Measurements from ENCODE around the gene RBP5.
"Not testable (repeated sequence)": the region's sequence is repeated elsewhere in the genome, so short reads cannot be mapped to it uniquely, and the experiment has no call there.

Gene RBP5

DNA sequence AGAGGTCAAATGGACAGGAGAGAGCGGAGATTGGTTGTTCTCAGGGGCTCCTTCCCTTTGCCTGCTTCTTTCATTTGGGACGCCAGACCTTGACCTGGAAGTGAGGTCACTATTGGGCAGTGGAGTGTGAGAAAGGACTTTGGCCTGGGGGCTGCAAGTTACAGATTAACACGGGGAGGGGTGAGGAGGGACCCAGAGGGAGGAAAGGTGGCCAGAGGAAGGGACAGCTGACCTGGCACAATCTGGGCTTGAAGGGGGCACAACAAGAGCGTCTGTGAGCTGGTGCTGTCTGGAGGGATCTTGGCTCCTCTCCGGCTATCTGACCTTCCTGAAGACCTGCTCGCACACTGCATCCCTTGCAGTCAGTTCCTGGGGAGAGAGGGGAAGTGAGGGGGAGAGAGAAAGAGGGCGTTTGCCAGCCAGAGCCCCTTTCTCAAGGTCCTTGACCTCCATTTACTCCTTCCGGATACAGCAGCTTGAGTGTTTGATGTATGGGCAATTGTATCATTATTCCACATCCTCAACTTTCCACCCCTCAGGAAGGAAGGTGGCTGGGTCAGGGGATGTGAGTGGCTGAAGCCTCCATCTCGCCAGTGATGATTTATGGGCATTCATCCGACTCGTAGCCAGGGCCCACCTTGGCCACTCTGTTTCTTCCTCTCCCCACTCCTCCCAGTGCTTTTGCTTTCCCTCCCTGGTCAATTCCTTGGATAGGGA lies 4.7 kb downstream of the RBP5 start:
- no peak for DNase-seq (ENCODE audit: low read depth, low spot score)

DNA sequence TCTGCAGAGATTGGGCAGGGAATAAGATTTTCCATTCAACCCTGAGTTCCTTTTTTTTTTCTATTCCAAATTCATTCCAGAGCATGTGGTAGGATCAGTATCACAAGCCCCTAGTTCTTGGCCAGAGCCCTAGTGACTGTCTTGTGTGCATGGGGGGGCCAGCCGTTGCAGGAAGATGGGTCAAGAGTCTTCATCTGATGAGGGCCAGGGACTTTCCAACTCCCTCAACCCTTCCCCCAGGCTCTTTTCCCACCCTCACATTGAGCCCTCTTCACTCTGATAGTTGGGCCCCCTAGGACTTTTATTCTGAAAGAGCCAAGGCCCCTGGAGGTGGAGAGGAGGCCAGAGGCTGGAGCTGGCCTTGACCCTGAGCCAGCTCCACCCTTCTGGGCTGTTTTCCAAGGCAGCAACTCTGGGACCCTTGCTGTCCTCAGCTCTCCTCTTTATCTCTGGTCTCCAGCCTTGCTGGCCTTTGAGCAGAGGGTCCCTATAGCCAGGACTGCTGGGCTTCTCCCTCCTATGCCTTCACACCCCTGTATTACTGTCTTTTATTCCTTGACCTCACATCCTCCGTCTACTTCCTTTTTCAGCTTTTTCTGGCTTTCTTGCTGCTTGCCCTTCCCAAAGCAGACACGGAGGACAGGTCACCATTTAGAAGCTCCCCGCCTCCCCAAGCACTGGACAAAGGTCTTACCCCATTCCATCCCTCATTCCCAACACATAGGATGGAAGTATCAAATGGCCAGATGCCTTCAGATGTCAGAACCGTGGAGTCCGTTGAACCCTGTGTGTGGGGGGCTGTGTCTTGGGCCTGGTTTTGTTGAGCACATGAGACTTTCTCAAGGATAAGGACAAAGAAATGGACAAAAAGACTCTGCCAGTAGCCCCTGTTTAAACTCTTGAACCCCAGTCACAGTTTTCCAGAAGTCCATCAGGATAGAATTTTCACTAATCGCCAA lies 5.6 kb downstream of the RBP5 start:
- DNase-seq (ENCODE audit: low read depth, low spot score), result no peak

DNA sequence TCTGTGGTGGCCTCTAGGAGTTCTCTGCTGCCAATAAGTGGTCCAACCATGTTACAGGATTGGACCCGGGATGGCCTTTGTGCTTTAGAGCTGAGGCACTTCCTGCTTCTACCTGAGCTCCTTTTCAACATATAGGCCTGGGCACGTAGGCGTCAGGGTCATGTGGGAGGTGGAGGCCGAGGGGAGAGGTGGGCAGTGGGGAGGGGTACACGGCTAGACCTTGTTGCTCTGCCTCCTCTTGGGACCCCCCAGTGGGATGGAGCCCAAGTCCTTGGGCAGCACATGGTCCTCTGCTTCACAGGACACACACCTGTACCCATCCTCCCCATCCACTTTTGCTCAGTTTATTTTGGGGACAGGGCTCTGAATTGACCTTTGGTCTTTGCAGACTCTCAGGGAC lies 7.4 kb downstream of the RBP5 start:
- DNase-seq (ENCODE audit: low read depth, low spot score), result no peak

DNA sequence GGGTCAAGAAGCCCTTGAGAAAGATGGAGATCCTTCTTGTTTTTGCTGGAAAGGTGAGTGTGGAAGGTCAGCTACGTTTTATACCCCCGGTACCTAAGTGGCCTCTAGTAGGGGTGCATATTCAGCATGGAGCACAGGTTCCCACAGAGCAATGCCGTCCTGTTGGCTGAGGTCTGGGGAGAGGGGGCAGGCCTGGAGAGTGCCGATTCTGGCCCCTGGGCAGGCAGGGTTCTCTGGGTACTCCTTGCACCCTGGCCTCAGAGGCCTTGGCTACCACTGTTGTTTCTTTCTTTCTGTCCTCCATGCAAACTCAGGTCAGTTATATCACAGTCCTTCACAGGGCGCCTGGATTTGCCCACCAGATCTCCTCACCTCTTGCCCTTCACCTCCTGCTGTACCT lies 8.5 kb downstream of the RBP5 start:
- no peak for DNase-seq (ENCODE audit: low read depth, low spot score)

DNA sequence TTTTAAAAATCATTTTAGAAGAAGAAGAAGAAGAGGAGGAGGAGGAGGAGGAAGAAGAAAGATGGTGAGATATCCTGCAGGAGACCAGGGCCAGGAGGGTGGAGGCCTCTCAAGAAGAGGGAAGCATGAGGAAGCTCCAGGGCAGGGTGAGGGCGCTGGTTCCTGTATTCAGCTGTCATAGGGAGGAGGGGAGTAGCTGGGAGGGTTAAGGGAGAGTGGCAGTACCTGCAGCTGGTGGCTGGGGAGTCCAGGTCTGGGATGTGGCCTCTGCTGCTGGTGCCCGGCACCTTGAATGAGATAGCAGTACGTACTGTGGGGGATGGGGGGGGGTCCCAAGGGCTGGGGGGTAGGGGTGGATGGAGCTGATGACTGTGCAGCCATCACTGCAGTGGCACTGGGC lies 9.8 kb downstream of the RBP5 start:
- DNase-seq (ENCODE audit: low read depth, low spot score), result no peak

DNA sequence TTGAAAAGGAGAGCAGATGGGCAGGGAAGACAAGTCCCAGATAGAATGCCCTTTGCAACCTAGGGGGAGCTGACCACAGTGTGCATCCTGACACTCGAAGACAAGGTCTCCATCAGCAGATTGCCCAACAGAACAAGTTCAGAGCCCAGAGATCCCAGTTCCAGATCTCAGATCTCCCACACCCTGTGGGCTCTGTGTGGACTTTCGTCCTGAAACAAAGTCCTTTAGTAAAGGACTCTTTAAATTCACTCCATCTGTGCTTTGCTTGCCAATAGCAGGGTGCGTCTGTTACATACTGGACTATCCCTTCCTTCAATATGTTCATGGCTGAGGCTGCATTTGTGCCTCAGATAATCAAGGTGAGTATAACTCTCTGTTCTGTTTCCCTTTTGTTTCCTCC lies 11.0 kb downstream of the RBP5 start:
- DNase-seq (ENCODE audit: low read depth, low spot score), result no peak

DNA sequence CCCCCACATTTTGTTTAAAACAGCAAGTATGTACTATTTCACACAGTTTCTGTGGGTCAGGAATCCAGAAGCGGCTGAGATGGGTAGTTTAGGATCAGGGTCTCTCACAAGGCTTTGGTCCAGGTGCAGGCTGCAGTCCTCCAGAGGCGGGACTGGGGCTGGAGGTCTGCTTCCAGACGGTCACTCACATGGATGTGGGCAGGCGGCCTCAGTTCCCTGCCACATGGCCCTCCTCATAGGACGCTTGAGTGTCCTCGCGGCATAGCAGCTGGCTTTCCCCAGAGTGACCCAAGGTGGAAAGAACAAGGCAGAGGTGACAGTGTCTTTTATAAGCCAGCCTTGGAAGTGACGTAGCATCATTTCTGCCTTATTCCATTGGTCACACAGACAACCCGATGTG lies 11.8 kb downstream of the RBP5 start:
- no peak for DNase-seq (ENCODE audit: low read depth, low spot score)

DNA sequence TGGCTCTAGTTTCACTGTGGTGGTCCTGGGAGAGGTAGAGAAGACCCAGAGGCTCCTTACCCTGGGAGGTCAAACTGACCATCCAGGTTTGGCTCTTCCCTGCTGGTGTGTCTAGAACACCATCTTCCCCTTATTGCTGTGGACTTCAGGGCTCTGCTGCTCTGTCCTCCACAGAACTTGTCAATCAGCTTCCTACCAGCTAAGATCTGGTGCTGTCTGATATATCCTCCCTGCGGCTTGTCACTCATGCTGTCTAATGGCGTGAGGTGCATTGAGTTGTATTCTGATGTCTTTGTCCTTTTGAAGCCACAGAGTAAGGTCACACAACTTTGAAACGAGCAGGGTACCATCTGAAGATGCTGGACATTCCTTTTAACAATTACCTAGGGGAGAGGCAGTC lies 12.5 kb downstream of the RBP5 start:
- DNase-seq (ENCODE audit: low read depth, low spot score), result no peak

DNA sequence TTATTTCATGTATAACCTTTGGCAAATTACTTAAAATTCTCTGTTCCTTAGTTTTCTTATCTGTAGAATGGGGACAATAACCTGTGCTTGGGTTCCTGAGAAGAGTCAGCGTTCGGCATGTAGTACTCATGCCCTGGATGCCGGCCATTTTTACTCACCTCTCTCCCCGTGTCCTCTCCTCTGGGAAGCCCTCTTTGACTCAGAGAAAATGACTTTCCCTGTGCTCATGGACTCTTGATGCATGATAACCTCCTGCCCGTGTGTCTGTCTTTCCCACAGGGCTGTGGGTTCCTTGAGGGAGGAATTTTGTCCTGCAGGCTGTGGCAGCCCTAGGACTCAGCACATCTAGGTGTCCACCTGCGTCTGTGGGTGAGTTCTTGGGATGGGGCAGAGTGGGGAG lies 13.8 kb downstream of the RBP5 start:
- no peak for DNase-seq (ENCODE audit: low read depth, low spot score)

DNA sequence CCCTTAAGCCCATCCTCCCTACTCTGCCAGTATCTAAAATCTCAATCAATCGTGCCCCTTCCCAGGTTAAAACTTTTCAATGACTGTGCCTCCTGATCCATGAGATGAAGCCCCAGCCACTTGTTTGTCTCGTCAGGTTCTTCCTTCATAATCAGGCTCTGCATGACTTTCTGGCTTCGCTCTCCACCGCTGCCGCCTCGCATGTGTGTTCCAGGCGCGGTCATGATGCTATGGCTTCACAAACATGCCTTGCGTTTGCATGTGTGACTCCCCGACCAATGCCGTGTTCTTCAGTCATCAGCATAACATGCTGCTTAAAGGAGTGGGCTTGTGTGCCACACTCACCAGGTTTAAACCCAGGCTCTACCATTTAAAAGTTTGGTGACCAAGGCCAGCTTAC lies 14.7 kb downstream of the RBP5 start:
- DNase-seq (ENCODE audit: low read depth, low spot score), result no peak

DNA sequence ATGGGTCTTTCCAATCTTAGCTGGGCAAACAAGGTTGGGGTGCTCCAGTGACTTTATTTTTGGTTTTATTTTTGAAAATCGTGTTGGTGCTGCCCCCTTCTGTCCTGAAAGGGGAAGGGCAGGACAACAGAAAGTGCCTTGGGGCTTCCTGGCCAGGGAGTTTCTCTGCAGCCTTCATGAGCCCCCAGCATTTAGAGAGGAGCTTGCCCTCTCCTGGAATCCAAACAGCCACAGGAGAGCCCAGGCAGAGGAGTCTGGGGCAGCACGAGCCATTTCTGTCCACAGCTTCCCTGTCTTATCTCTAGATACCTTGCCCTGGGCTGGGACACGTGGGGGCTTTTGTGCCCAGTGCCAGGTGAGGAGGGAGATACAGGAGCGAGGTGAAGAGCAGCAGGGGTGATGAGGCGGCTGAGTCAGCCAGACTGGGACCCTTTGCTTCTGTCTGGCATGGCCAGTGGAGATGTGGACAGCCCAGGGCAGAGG lies 15.3 kb downstream of the RBP5 start:
- DNase-seq (ENCODE audit: low read depth, low spot score), result no peak

DNA sequence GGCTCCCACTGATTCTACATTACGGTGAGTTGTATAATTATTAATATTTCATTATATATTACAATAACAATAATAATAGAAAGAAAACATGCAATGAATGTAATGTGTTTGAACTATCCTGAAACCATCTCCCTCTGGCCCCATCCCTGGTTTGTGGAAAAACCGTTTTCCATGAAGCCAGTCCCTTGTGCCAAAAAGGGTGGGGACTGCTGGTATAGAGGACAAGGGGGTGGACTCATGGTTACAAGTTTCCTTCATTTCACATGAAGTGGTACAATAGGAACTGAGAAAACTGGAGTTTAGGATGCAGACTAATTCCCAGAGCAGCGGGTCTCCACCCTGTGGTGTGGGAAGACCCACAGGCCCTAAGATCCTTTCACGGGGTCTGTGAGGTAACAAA lies 16.6 kb downstream of the RBP5 start:
- DNase-seq (ENCODE audit: low read depth, low spot score), result no peak

DNA sequence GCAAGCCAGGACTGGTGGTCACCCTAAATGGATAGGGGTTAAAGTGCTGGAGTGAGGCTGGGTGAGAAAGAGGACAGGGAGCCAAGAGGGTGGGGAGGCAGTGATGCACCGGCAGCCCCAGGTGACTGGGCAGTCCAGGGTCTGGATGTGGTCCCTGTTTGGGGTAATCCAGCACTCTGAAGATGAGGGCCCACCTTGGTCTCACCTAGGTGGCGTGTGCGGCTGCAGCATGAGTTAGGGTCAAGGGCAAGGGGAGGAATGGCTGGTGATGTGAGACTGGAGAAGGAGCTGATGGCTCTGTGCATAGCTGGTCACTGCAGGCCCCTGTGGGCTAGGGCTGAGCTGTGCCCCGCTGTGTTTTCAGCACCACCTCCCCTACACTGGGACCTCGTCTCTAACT lies 18.0 kb downstream of the RBP5 start:
- no peak for DNase-seq (ENCODE audit: low read depth, low spot score)

DNA sequence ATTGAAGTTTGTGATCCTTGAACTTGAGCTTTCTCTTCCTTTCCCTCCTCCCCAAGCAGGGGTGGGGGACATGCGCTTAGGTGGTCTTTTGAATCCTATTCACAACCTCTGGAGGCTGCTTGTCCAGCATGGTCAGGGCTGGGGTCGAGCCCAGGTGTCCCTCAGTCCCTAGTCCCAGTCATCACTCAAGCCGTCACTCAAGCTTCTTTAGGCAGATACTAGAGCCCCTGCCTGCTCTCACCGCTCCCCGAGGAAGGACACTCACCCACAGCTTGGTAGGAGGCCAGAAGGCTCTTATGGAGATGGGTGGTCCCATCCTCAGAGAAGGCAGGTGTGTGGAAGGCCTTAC lies 19.1 kb downstream of the RBP5 start:
- no peak for DNase-seq (ENCODE audit: low read depth, low spot score)

DNA sequence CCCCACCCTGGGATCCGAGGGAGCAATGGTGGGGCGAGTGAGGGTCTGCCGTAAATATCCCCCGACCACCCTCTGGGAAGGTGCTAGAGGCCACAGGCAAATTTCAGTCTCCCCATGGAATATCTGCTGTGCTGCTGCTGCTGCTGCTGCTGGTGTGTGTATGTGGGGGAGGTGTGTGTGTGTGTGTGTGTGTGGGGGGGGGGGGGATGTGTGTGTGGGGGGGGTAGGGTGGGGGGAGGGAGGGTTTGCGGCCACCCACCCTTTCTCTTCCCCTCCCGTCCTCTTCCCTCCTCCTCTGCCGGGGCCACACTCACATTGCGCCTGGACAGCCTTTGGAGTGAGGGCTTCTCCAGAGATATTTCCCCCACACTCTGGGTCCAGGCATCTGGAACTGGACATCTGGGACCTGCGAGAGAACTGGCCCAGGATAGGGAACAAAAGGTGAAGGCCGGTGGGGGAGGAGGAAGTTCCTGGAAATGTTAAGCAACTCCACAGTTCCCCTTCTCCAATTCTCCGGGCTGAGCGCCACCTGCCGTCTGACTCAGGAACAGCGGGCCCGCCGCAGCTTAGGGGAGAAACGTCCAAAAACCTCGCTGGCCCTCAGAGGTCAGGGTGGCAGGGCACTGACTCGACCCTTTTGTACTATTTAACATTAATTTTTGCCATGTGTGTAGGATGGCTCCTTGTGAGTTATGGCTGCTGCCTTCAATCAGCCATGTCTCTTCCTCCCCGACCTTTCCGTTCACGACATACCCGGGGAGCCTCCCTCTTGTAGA lies 19.7 kb downstream of the RBP5 start, which contains the start of gene C1RL:
Gene C1RL, minus strand, starts transcription at position 419 of the 776 bp plus-strand sequence. Its CDS starts 34 bp downstream, at position 385.
- no peak for DNase-seq (ENCODE audit: low read depth, low spot score)

DNA sequence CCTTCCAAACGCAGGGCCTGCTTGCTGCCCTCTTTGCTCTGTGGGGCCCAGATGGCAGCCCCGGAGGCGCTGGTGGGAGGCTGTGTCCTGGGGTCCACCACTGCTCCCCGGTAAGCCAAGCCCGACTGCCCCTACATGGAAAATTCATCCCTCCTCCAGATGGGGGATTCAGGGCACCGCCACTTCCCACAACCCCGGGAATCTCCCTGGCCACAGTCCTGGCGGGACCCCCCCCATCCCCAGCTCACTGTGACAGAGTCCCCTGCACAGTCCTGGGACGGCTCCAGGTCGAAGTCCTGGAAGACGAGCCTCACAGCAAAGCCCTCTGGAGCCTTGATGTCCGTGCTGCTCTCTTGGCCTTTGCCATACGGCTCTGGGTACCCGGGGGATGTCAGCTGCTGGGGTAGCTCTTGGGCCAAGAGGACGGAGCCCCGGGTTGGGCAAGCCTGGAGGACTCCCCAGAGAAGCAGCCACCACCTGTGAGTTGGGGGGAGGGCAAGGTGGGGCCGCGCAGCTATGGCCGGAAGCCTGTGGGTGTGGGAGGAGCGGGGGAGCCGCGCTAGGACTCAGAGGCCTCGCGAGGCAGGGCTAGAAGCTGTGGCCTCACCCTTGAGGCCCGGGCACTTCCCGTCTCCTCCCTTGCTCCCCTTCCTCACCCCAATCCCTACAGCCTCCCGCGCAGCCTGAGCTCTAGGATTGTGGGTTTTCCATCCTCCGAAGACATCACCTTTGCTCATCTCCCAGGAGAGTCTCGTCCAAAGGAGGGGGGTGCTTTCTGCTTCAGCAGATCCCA lies 20.5 kb downstream of the RBP5 start:
- no peak for DNase-seq (ENCODE audit: low read depth, low spot score)

DNA sequence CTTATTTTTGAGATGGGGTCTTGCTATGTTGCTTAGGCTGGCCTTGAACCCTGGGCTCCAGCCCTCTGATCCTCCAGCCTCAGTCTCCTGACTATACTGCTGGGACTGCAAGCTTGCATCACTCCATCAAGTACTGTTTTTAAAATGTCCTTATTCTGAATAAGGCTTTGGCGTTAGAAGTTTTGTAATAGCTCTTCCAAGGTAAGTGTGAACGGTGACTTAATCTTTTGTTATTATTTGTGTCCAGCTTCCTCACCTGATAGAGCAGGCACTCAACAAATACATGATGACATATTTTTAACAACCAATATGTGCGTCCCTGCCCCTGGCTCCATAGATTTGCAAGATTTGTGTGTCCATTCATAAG lies 21.1 kb downstream of the RBP5 start:
- no peak for DNase-seq (ENCODE audit: low read depth, low spot score)

DNA sequence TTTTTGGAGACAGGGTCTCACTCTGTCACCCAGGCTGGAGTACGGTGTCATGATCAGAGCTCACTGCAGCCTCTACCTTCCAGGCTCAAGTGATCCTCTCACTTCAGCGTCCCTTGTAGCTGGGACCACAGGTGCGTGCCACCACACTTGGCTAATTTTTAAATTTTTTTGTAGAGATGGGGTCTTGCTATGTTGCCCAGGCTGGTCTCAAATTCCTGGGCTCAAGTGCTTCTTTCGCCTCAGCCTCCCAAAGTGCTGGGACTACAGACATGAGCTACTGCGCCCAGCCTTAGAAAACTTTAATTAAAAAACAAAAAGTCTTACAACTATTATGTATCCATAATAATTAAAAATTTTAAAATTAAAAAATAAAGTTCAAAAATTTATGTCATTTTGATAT lies 21.5 kb downstream of the RBP5 start:
- not testable (repeated sequence) for DNase-seq (ENCODE audit: low read depth, low spot score)

DNA sequence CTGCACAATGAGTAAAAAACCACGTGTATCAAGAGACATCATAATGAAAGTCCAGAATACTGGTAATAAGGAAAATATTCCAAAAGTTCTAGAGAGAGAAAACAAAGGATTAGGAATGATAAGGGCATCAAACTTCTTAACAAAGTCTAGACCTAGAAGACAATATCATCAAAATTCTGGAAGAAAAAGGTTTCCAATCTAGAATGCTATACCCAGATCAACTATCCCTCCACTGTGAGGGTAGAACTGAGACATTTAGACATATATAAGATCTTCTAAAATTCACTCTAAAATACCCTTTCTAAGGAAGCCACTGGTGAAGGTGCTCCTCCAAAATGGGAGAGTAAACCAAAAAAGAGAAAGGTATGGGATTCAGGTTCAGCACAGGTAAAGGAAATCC lies 22.6 kb downstream of the RBP5 start:
- DNase-seq (ENCODE audit: low read depth, low spot score), result no peak

DNA sequence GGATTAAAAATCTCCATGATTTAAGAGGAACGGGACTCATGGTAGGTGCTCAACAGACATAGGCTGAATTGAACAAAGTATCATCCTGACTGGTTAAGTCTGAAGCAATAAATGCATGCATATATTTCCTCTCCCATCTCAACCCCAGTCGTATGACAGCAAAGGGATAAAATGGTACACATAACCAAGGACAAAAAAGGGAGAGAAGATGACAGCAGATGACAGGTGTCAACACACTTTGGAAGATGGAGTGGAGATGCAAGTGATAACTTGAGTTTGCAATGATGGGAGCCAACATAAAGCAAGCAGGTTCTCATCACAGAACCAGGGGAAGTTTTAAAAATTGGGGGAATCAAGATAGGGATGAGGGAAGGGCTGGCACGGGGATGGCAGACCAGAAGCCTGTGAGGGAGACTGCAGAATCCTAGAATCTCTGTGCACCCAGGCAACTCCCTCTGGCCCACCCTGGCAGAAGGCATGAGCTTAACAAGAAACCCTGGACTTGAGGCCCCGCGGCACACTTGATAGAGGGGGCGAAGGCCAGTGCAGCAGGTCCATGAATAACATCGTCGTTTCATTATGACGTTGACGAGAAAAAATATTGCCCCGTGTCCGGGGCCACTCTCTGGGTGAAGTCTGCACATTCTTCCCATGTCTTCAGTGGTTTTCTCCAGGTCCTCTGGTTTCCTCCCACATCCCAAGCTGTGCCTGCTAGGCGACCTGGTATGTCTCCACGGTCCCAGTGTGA lies 24.7 kb downstream of the RBP5 start:
- DNase-seq (ENCODE audit: low read depth, low spot score), result no peak

DNA sequence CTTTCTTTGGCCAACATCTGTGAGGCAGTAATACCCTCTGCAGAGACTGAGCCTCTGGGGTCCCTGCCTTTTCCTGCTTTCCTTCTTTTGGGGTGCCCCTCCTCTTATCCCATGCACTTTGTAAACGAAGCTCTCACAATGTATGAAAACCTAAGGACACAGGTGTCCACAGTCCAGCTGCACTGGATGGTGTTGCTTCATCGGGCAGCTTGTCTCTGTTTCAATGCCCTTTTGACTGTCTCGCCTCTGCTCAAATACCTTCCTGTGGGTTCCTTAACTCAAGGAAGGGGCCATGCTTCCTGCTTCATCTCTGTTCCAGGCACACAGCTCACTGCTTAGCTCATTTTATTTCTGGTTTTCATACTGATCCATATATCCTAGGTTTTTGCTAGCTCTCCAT lies 26.1 kb downstream of the RBP5 start:
- DNase-seq (ENCODE audit: low read depth, low spot score), result no peak

Measured in iPS DF 19.7 (cell line).